CD14-positive monocyte (primary cell): ENCODE measurements around the gene TIMM21. TPM values are rescaled to one million over a fixed set of nuclear protein-coding genes. Genes with fewer than 3 reads are reported as not detected.

ENCODE experiments used
- DNase-seq, 3 donors: peaks; one replicate each; pipeline ENCODE4 v3.0.0-alpha.2; 2011 to 2022
- H2AFZ ChIP-seq: 2 replicates; pipeline ENCODE4 v1.6.0; 2012; ENCODE audit warnings: mild to moderate bottlenecking, low read depth, low read length, inconsistent platforms; ENCODE audit not compliant: insufficient read depth, poor library complexity, severe bottlenecking
- H3K27ac ChIP-seq, 2 donors: 1 replicate in 1 of 2; 2 replicates in 1 of 2; pipeline ENCODE4 v1.5.1; 2012 to 2013; ENCODE audit warnings: low read length in 2 of 2, control low read depth in 1 of 2, inconsistent platforms in 1 of 2, low read depth in 1 of 2, mild to moderate bottlenecking in 1 of 2
- H3K27me3 ChIP-seq, 2 donors: one replicate each; pipeline versions ENCODE4 v1.6.0 to v1.6.1; 2011 to 2013; ENCODE audit warnings: low read length in 2 of 2; ENCODE audit not compliant: control insufficient read depth in 2 of 2, insufficient read depth in 2 of 2
- H3K36me3 ChIP-seq, 2 donors: replicated peaks in 1 of 2; 1 replicate in 1 of 2; 2 replicates in 1 of 2; pipeline versions ENCODE4 v1.5.1 to v1.6.1; 2012 to 2013; ENCODE audit warnings: low read length in 2 of 2, control low read depth in 1 of 2, inconsistent platforms in 1 of 2, mild to moderate bottlenecking in 1 of 2; ENCODE audit not compliant: insufficient read depth in 2 of 2, control insufficient read depth in 1 of 2
- H3K4me1 ChIP-seq, 2 donors: 1 replicate in 1 of 2; 2 replicates in 1 of 2; pipeline versions ENCODE4 v1.5.1 to v1.6.1; 2012 to 2013; ENCODE audit warnings: low read length in 2 of 2, control low read depth in 1 of 2, inconsistent platforms in 1 of 2, mild to moderate bottlenecking in 1 of 2, moderate library complexity in 1 of 2; ENCODE audit not compliant: insufficient read depth in 2 of 2, control insufficient read depth in 1 of 2
- H3K4me2 ChIP-seq: replicated peaks from 2 replicates; pipeline ENCODE3; 2012; ENCODE audit warnings: low read length, moderate library complexity, mild to moderate bottlenecking; ENCODE audit not compliant: poor library complexity, severe bottlenecking; ENCODE audit errors: extremely low read depth
- H3K4me3 ChIP-seq, 3 experiments: fragments of 200-600 bp in 1 of 3; sonication (generic) in 1 of 3; replicated peaks in 1 of 3; 1 replicate in 2 of 3; 2 replicates in 1 of 3; pipeline ENCODE4 v1.5.1; 2011 to 2013; ENCODE audit warnings: low read length in 3 of 3, mild to moderate bottlenecking in 3 of 3, control low read depth in 2 of 3, low read depth in 2 of 3, inconsistent platforms in 1 of 3, moderate library complexity in 1 of 3
- H3K79me2 ChIP-seq: 2 replicates; pipeline ENCODE4 v1.6.0; 2012; ENCODE audit warnings: mild to moderate bottlenecking, control low read depth, inconsistent platforms, low read length, moderate library complexity; ENCODE audit not compliant: insufficient read depth
- H3K9ac ChIP-seq: 2 replicates; pipeline ENCODE4 v1.6.0; 2017; ENCODE audit warnings: low read length, mild to moderate bottlenecking; ENCODE audit not compliant: insufficient read depth, poor library complexity, severe bottlenecking
- H3K9me3 ChIP-seq, 2 donors: replicated peaks in 1 of 2; 1 replicate in 1 of 2; 2 replicates in 1 of 2; pipeline versions ENCODE4 v1.5.1 to v1.6.1; 2012 to 2013; ENCODE audit warnings: low read length in 2 of 2, control low read depth in 1 of 2; ENCODE audit not compliant: control insufficient read depth in 1 of 2, insufficient read depth in 1 of 2
- H4K20me1 ChIP-seq: 2 replicates; pipeline ENCODE4 v1.6.0; 2012; ENCODE audit warnings: mild to moderate bottlenecking, low read length, control low read depth, moderate library complexity; ENCODE audit not compliant: insufficient read depth
- H3K27ac Mint-ChIP-seq, 7 donors: one replicate each; pipeline ENCODE4 v1.8.0; 2020; ENCODE audit warnings: mild to moderate bottlenecking in 7 of 7, mixed read lengths in 7 of 7, moderate library complexity in 6 of 7, inconsistent platforms in 2 of 7
- H3K27me3 Mint-ChIP-seq, 3 donors: one replicate each; pipeline ENCODE4 v1.8.0; 2021 to 2022; ENCODE audit warnings: low read depth in 3 of 3, mild to moderate bottlenecking in 3 of 3, mixed read lengths in 3 of 3, moderate library complexity in 3 of 3, inconsistent platforms in 1 of 3
- H3K36me3 Mint-ChIP-seq, 2 donors: one replicate each; pipeline ENCODE4 v1.8.0; 2020; ENCODE audit warnings: mixed read lengths in 2 of 2, inconsistent platforms in 1 of 2, mild to moderate bottlenecking in 1 of 2
- H3K4me1 Mint-ChIP-seq: one replicate; pipeline ENCODE4 v1.8.0; 2020; ENCODE audit warnings: mild to moderate bottlenecking, mixed read lengths
- H3K4me3 Mint-ChIP-seq, 2 donors: one replicate each; pipeline ENCODE4 v1.8.0; 2020; ENCODE audit warnings: mild to moderate bottlenecking in 2 of 2, mixed read lengths in 2 of 2, moderate library complexity in 1 of 2
- H3K9me3 Mint-ChIP-seq, 7 donors: one replicate each; pipeline ENCODE4 v1.8.0; 2020 to 2022; ENCODE audit warnings: mixed read lengths in 7 of 7, mild to moderate bottlenecking in 6 of 7, moderate library complexity in 6 of 7, inconsistent platforms in 2 of 7
- WGBS: methylation state at CpG from one replicate; pipeline ENCODE4 v1.1.5; 2013; ENCODE audit warnings: missing lambda C conversion rate; ENCODE audit not compliant: insufficient coverage; 5-methylcytosine and 5-hydroxymethylcytosine counted together
- intact Hi-C, 2 donors: fragments of 100-400 bp; cut with micrococcal nuclease; formaldehyde crosslinking; loops; one replicate each; pipeline versions ENCODE4 v1.15.0 to v1.15.1; 2023
- polyA plus RNA-seq, 3 donors: library from polyadenylated mRNA; depleted of rRNA in 1 of 3; unstranded in 2 of 3; stranded (reverse) in 1 of 3; fragments of 300-500 nt in 2 of 3; fragments of >200 nt in 1 of 3; fragmentation: Illumina TruSeq in 2 of 3; gene quantifications; 1 replicate in 2 of 3; 2 replicates in 1 of 3; pipeline ENCODE4 v1.2.3, GENCODE V29; 2012 to 2021
- TF ChIP-seq, protein P1 (sequence below): fragments of 200-600 bp; IDR thresholded peaks from one replicate; pipeline ENCODE4 v1.8.0; 2022; ENCODE audit warnings: antibody characterized with exemption, mild to moderate bottlenecking

The TIMM21 gene
- polyA plus RNA-seq, 3 donors, result 11.0 to 15.6 (median 14.7) TPM

DNA sequence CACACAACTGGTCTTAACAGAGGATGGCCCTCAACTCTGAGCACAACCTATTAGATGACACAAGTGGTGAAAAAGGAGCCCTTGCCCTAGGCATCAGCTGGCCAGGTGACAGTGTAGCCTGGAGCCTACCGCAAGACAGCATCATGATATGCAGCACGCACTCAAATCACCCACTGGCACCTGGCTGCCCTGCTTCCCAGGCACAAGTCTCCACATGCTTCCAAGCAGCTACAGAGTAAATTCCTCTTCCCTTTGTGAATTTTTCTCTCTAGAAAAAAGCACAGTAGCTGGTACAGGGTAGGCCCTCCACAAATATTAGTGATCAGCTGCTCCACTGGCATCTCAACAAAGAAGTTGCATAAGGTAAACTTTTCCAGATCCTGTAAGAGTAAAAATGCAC lies 6.7 kb upstream of the TIMM21 start:
- H3K27ac Mint-ChIP-seq, result no peak overlapping the region
- H2AFZ ChIP-seq, result no peak overlapping the region
- intact Hi-C loops, result loop anchor here in 1 of 2 donors (10.0 kb wide), 1 partner anchor 353 kb away; the partner anchor contains the start of gene CNDP2
- no peak overlapping the region for H3K4me2 ChIP-seq
- no peak overlapping the region for H3K4me3 ChIP-seq
- H3K9ac ChIP-seq, result no peak overlapping the region
- peaks cover 4 to 8% (median 5%) of the 10 kb centered on the region in 3 donors for H3K27me3 Mint-ChIP-seq
- no peak overlapping the region for H3K27ac ChIP-seq
- H3K79me2 ChIP-seq, result no peaks in the 10 kb centered on the region
- 89% methylated on average over 2 of the region's 2 CpGs for WGBS
- H3K36me3 ChIP-seq, result no peaks in the 10 kb centered on the region
- H3K27me3 ChIP-seq, result no peaks in the 10 kb centered on the region
- H3K36me3 Mint-ChIP-seq, result no peaks in the 10 kb centered on the region
- TF ChIP-seq, protein P1, sequence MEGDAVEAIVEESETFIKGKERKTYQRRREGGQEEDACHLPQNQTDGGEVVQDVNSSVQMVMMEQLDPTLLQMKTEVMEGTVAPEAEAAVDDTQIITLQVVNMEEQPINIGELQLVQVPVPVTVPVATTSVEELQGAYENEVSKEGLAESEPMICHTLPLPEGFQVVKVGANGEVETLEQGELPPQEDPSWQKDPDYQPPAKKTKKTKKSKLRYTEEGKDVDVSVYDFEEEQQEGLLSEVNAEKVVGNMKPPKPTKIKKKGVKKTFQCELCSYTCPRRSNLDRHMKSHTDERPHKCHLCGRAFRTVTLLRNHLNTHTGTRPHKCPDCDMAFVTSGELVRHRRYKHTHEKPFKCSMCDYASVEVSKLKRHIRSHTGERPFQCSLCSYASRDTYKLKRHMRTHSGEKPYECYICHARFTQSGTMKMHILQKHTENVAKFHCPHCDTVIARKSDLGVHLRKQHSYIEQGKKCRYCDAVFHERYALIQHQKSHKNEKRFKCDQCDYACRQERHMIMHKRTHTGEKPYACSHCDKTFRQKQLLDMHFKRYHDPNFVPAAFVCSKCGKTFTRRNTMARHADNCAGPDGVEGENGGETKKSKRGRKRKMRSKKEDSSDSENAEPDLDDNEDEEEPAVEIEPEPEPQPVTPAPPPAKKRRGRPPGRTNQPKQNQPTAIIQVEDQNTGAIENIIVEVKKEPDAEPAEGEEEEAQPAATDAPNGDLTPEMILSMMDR, result no peak
- peaks cover 13% of the 10 kb centered on the region for H3K4me1 Mint-ChIP-seq
- no peaks in the 10 kb centered on the region for H3K9me3 ChIP-seq
- no peak for DNase-seq
- no peaks in the 10 kb centered on the region for H4K20me1 ChIP-seq
- peaks cover 11% of the 10 kb centered on the region in 2 donors for H3K4me1 ChIP-seq
- no peaks in the 10 kb centered on the region for H3K9me3 Mint-ChIP-seq
- H3K4me3 Mint-ChIP-seq, result no peak overlapping the region

DNA sequence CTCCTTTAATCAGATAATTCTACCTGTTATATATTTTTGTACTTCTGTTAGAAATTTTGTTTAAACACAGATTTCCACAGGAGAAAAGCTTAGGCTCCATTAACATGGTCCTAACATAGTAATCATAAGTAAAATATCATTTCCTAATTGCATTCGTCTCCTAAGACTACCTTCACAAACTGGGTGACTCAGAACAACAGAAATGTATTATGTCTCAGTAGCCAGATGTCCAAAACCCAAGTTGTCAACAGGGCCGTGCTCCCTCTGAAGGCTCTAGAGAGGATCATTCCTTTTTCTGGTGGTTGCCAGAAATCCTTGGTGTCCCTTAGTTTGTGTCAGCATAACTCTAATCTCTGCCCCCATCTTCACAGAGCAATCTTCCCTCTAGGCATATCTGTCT lies 6.1 kb upstream of the TIMM21 start:
- no peaks in the 10 kb centered on the region for H3K79me2 ChIP-seq
- peaks cover 15% of the 10 kb centered on the region in 2 donors for H3K4me1 ChIP-seq
- TF ChIP-seq, protein P1, result no peak
- peaks cover 4 to 8% (median 5%) of the 10 kb centered on the region in 3 donors for H3K27me3 Mint-ChIP-seq
- no peak overlapping the region for H3K9ac ChIP-seq
- H3K4me1 Mint-ChIP-seq, result peaks cover 16% of the 10 kb centered on the region
- H4K20me1 ChIP-seq, result no peaks in the 10 kb centered on the region
- H3K27ac ChIP-seq, result no peak overlapping the region
- no peaks in the 10 kb centered on the region for H3K36me3 Mint-ChIP-seq
- no peak overlapping the region for H3K4me3 Mint-ChIP-seq
- WGBS, result 100% methylated on average over 1 of the region's 2 CpGs
- H3K9me3 ChIP-seq, result no peaks in the 10 kb centered on the region
- H3K9me3 Mint-ChIP-seq, result no peaks in the 10 kb centered on the region
- H2AFZ ChIP-seq, result no peak overlapping the region
- no peaks in the 10 kb centered on the region for H3K36me3 ChIP-seq
- no peak overlapping the region for H3K4me2 ChIP-seq
- H3K4me3 ChIP-seq, result no peak overlapping the region
- DNase-seq, result no peak
- no peaks in the 10 kb centered on the region for H3K27me3 ChIP-seq
- H3K27ac Mint-ChIP-seq, result no peak overlapping the region
- intact Hi-C loops, result loop anchor here in 1 of 2 donors (10.0 kb wide), 1 partner anchor 353 kb away; the partner anchor contains the start of gene CNDP2
